H9 (cell line): ENCODE results near the gene GIPC2. TPM values are rescaled to one million over a fixed set of nuclear protein-coding genes. Genes with fewer than 3 reads are reported as not detected.

Experiments used
- DNase-seq: peaks from one replicate; pipeline ENCODE4 v3.0.0-alpha.2; 2017
- H2AFZ ChIP-seq: one replicate; pipeline ENCODE4 v1.6.1; 2013; ENCODE audit warnings: mild to moderate bottlenecking, low read length, control low read depth, moderate library complexity
- H2AK5ac ChIP-seq: 2 replicates; pipeline ENCODE4 v1.6.1; 2013; ENCODE audit warnings: low read length, control low read depth, mixed read lengths; ENCODE audit not compliant: insufficient read length
- H2BK120ac ChIP-seq: one replicate; pipeline ENCODE4 v1.6.1; 2013; ENCODE audit warnings: low read depth, mild to moderate bottlenecking, low read length, control low read depth, inconsistent platforms; ENCODE audit not compliant: poor library complexity, severe bottlenecking
- H2BK12ac ChIP-seq: 2 replicates; pipeline ENCODE4 v1.6.1; 2013; ENCODE audit warnings: low read length, control low read depth, mixed read lengths, low read depth; ENCODE audit not compliant: insufficient read length
- H2BK15ac ChIP-seq: 2 replicates; pipeline ENCODE4 v1.6.1; 2013; ENCODE audit warnings: low read depth, low read length, control low read depth
- H2BK20ac ChIP-seq: one replicate; pipeline ENCODE4 v1.6.1; 2013; ENCODE audit warnings: low read depth, mild to moderate bottlenecking, low read length, control low read depth, inconsistent platforms; ENCODE audit not compliant: poor library complexity, severe bottlenecking
- H2BK5ac ChIP-seq: 2 replicates; pipeline ENCODE4 v1.6.1; 2013; ENCODE audit warnings: low read length, control low read depth, mixed read lengths; ENCODE audit not compliant: insufficient read length
- H3K14ac ChIP-seq: 2 replicates; pipeline ENCODE4 v1.6.1; 2013; ENCODE audit warnings: low read length, control low read depth; ENCODE audit not compliant: insufficient read depth
- H3K18ac ChIP-seq: 2 replicates; pipeline ENCODE4 v1.6.1; 2013; ENCODE audit warnings: low read depth, mild to moderate bottlenecking, mixed read lengths, low read length, control low read depth; ENCODE audit not compliant: insufficient read length
- H3K23ac ChIP-seq: 2 replicates; pipeline ENCODE4 v1.6.1; 2013; ENCODE audit warnings: low read length, control low read depth, mixed read lengths, low read depth; ENCODE audit not compliant: insufficient read length
- H3K23me2 ChIP-seq: 2 replicates; pipeline ENCODE4 v1.6.1; 2013; ENCODE audit warnings: low read depth, mild to moderate bottlenecking, mixed read lengths, low read length, control low read depth; ENCODE audit not compliant: insufficient read length, poor library complexity, severe bottlenecking
- H3K27ac ChIP-seq: 2 replicates; pipeline ENCODE4 v1.5.1; 2013; ENCODE audit warnings: low read length, control low read depth, mixed read lengths, low read depth; ENCODE audit not compliant: insufficient read length
- H3K27me3 ChIP-seq: 2 replicates; pipeline ENCODE4 v1.6.1; 2013; ENCODE audit warnings: low read length, control low read depth, inconsistent platforms; ENCODE audit not compliant: insufficient read depth
- H3K4ac ChIP-seq: 2 replicates; pipeline ENCODE4 v1.6.1; 2013; ENCODE audit warnings: low read depth, mild to moderate bottlenecking, control low read depth, inconsistent platforms, low read length, moderate library complexity
- H3K4me1 ChIP-seq: 2 replicates; pipeline ENCODE4 v1.6.1; 2013; ENCODE audit warnings: low read length, control low read depth, inconsistent platforms; ENCODE audit not compliant: insufficient read depth
- H3K4me2 ChIP-seq: 2 replicates; pipeline ENCODE4 v1.6.1; 2013; ENCODE audit warnings: low read length, control low read depth, mixed read lengths; ENCODE audit not compliant: insufficient read length, insufficient read depth
- H3K56ac ChIP-seq: 2 replicates; pipeline ENCODE4 v1.6.1; 2013; ENCODE audit warnings: low read depth, mild to moderate bottlenecking, mixed read lengths, low read length, control low read depth; ENCODE audit not compliant: insufficient read length
- H3K79me1 ChIP-seq: 2 replicates; pipeline ENCODE4 v1.6.1; 2013; ENCODE audit warnings: low read depth, mild to moderate bottlenecking, moderate library complexity, low read length, control low read depth, inconsistent platforms; ENCODE audit not compliant: insufficient read depth, poor library complexity, severe bottlenecking
- H3K79me2 ChIP-seq: 2 replicates; pipeline ENCODE4 v1.6.1; 2013; ENCODE audit warnings: low read length, control low read depth, inconsistent platforms; ENCODE audit not compliant: insufficient read depth
- H3K9ac ChIP-seq: 2 replicates; pipeline ENCODE4 v1.6.1; 2013; ENCODE audit warnings: low read length, control low read depth, mixed read lengths; ENCODE audit not compliant: insufficient read length; ENCODE audit errors: extremely low read depth
- H3K9me3 ChIP-seq: one replicate; pipeline ENCODE4 v1.6.1; 2013; ENCODE audit warnings: low read depth, low read length, inconsistent platforms; ENCODE audit not compliant: control insufficient read depth
- H3T11ph ChIP-seq: one replicate; pipeline ENCODE4 v1.6.1; 2013; ENCODE audit warnings: mild to moderate bottlenecking, low read length, control low read depth, inconsistent platforms
- H4K20me1 ChIP-seq: one replicate; pipeline ENCODE4 v1.6.1; 2013; ENCODE audit not compliant: control insufficient read depth, insufficient read length, insufficient read depth
- H4K5ac ChIP-seq: 2 replicates; pipeline ENCODE4 v1.6.1; 2013; ENCODE audit warnings: low read depth, mild to moderate bottlenecking, mixed read lengths, low read length, control low read depth; ENCODE audit not compliant: insufficient read length
- H4K8ac ChIP-seq: replicated peaks from 2 replicates; pipeline ENCODE4 v1.6.1; 2013; ENCODE audit warnings: low read length, control low read depth, mixed read lengths, low read depth; ENCODE audit not compliant: insufficient read length
- H4K91ac ChIP-seq: 2 replicates; pipeline ENCODE4 v1.6.1; 2013; ENCODE audit warnings: low read depth, mild to moderate bottlenecking, moderate library complexity, mixed read lengths, low read length, control low read depth; ENCODE audit not compliant: insufficient read length
- H3K27ac Mint-ChIP-seq, 3 experiments: 2 replicates in 2 of 3; 3 replicates in 1 of 3; pipeline ENCODE4 v1.8.0; 2020 to 2021; ENCODE audit warnings: mixed read lengths in 3 of 3, mild to moderate bottlenecking in 1 of 3, moderate library complexity in 1 of 3
- H3K27me3 Mint-ChIP-seq: 2 replicates; pipeline ENCODE4 v1.8.0; 2021; ENCODE audit warnings: low read depth, mild to moderate bottlenecking, moderate library complexity, mixed read lengths
- H3K36me3 Mint-ChIP-seq, 3 experiments: 2 replicates in 2 of 3; 3 replicates in 1 of 3; pipeline ENCODE4 v1.8.0; 2020 to 2021; ENCODE audit warnings: low read depth in 3 of 3, mixed read lengths in 3 of 3; ENCODE audit not compliant: insufficient read depth in 1 of 3
- H3K4me1 Mint-ChIP-seq, 2 experiments: 2 replicates each; pipeline ENCODE4 v1.8.0; 2020; ENCODE audit warnings: mixed read lengths in 2 of 2
- H3K4me3 Mint-ChIP-seq, 2 experiments: 2 replicates in 1 of 2; 3 replicates in 1 of 2; pipeline ENCODE4 v1.8.0; 2020 to 2021; ENCODE audit warnings: mild to moderate bottlenecking in 2 of 2, mixed read lengths in 2 of 2, moderate library complexity in 1 of 2
- H3K9me3 Mint-ChIP-seq, 2 experiments: 2 replicates in 1 of 2; 3 replicates in 1 of 2; pipeline ENCODE4 v1.8.0; 2020; ENCODE audit warnings: mild to moderate bottlenecking in 2 of 2, mixed read lengths in 2 of 2, moderate library complexity in 1 of 2
- CTCF ChIP-seq: fragments of 200-600 bp; sonication (generic); conservative IDR thresholded peaks from 3 replicates; pipeline ENCODE4 v1.8.0; 2021; ENCODE audit warnings: antibody characterized with exemption, mild to moderate bottlenecking
- WGBS: extraction: QIAGEN DNeasy Blood & Tissue Kit; methylation state at CpG from one replicate; pipeline ENCODE4 v1.1.7; 2013; ENCODE audit warnings: missing lambda C conversion rate, low lambda C conversion rate, mixed read lengths; ENCODE audit not compliant: insufficient read length; ENCODE audit errors: extremely low coverage; 5-methylcytosine and 5-hydroxymethylcytosine counted together
- total RNA-seq: library from RNA; stranded (reverse); gene quantifications from 2 replicates; pipeline ENCODE4 v1.2.1, GENCODE V29; 2021

Gene GIPC2
- total RNA-seq, 1 experiment from 2014 or later: 0.85 TPM

GRCh38 chr1:78101051-78101450 is 55.3 kb downstream of the GIPC2 start:
- Histone ChIP-seq H3K27ac (no peak overlapping the region), H3K23me2 (no peaks in the 10 kb centered on the region), H3K4me2 (no peak overlapping the region)

More at GRCh38 chr1:78101051-78101450, 55.3 kb downstream of the GIPC2 start:
- no peak overlapping the region for H3K4me3 Mint-ChIP-seq
- no CpG with 5 or more reads among the region's 2 CpGs for WGBS
- H3K4ac ChIP-seq: no peak overlapping the region
- H4K8ac ChIP-seq: no peak overlapping the region
- H4K20me1 ChIP-seq: no peaks in the 10 kb centered on the region
- peaks cover 11% of the 10 kb centered on the region in 2 experiments for H3K4me1 Mint-ChIP-seq
- no peaks in the 10 kb centered on the region for H3K27me3 Mint-ChIP-seq
- no peaks in the 10 kb centered on the region for H3K27me3 ChIP-seq
- no peak overlapping the region for H4K5ac ChIP-seq
- H3K9me3 Mint-ChIP-seq: no peaks in the 10 kb centered on the region
- H3K27ac Mint-ChIP-seq: no peak overlapping the region
- H2AK5ac ChIP-seq: no peak overlapping the region
- H2BK15ac ChIP-seq: no peak overlapping the region
- no peak overlapping the region for H2BK12ac ChIP-seq
- H3K56ac ChIP-seq: no peak overlapping the region
- DNase-seq: no peak
- no peak for TF ChIP-seq CTCF
- H4K91ac ChIP-seq: no peak overlapping the region
- H2BK20ac ChIP-seq: no peak overlapping the region
- no peak overlapping the region for H3K9ac ChIP-seq
- H3K36me3 Mint-ChIP-seq: no peaks in the 10 kb centered on the region
- no peaks in the 10 kb centered on the region for H3K79me2 ChIP-seq
- H3K23ac ChIP-seq: no peak overlapping the region
- H3K79me1 ChIP-seq: no peaks in the 10 kb centered on the region
- no peak overlapping the region for H3K14ac ChIP-seq
- no peak overlapping the region for H3K18ac ChIP-seq
- no peaks in the 10 kb centered on the region; the same call in 1 of the 2 replicates for H3K4me1 ChIP-seq
- no peak overlapping the region for H2AFZ ChIP-seq
- H2BK5ac ChIP-seq: no peak overlapping the region
- H2BK120ac ChIP-seq: no peak overlapping the region
- H3T11ph ChIP-seq: no peak overlapping the region
- no peaks in the 10 kb centered on the region for H3K9me3 ChIP-seq
